ENCODE measurements around the gene ITGA5. TPM values are rescaled to one million over a fixed set of nuclear protein-coding genes. Genes with fewer than 3 reads are reported as not detected.

The ITGA5 gene
- total RNA-seq, 1 experiment from 2014 or later: 96.8 TPM

- intact Hi-C loops (cut with micrococcal nuclease; ENCODE audit: unreplicated experiment): no loop called here
- ChIA-PET CTCF (interaction anchor here (0.5 to 1.9 kb wide), 7 partner anchors 10 to 143 kb away, joined by 3 to 8 read pairs (median 3); partner anchors contain the start of gene COPZ1), POLR2A (ENCODE audit: low non-redundant PET) (interaction anchor here (0.5 to 0.9 kb wide), 2 partner anchors 9 to 79 kb away, joined by 3 read pairs; partner anchors contain the start of gene HNRNPA1)
- no peaks in the 10 kb centered on the region for H3K27me3 ChIP-seq (replicated peaks; ENCODE audit: insufficient read depth, low read depth, low read length, poor library complexity)
- H3K36me3 ChIP-seq (ENCODE audit: insufficient read depth, low read length, poor library complexity, severe bottlenecking): no peaks in the 10 kb centered on the region
- H3K9me3 ChIP-seq (ENCODE audit: low read depth, low read length, poor library complexity, severe bottlenecking): no peaks in the 10 kb centered on the region
- DNase-seq (ENCODE audit: low spot score): peak; percentile 99
- H3K27ac ChIP-seq (ENCODE audit: low read depth, low read length, poor library complexity, severe bottlenecking): peak overlapping the region; percentile 89
- H3K4me1 ChIP-seq (ENCODE audit: insufficient read depth, low read length, poor library complexity, severe bottlenecking): peaks cover 40% of the 10 kb centered on the region
- TF ChIP-seq EZH2 (IDR thresholded peaks at IDR 0.05; ENCODE audit: borderline replicate concordance, low read depth, low read length, poor library complexity, severe bottlenecking): no peak
- no peak for TF ChIP-seq CTCF (conservative IDR thresholded peaks at IDR 0.05; ENCODE audit: low read depth, low read length)
- BruUV-seq (replicated peaks): TSS peak; percentile 94
- peak overlapping the region; percentile 66 for H3K4me3 ChIP-seq (ENCODE audit: low read depth, low read length, poor library complexity, severe bottlenecking)
Measured at GRCh38 chr12:54358945-54359761, 59.9 kb downstream of the ITGA5 start.

GRCh38 chr12:54358191-54358944 lies 60.7 kb downstream of the ITGA5 start:
- Histone ChIP-seq H3K27me3 (replicated peaks; ENCODE audit: insufficient read depth, low read depth, low read length, poor library complexity) (no peaks in the 10 kb centered on the region), H3K4me3 (ENCODE audit: low read depth, low read length, poor library complexity, severe bottlenecking) (peak overlapping the region; percentile 66), H3K9me3 (ENCODE audit: low read depth, low read length, poor library complexity, severe bottlenecking) (no peaks in the 10 kb centered on the region), H3K27ac (ENCODE audit: low read depth, low read length, poor library complexity, severe bottlenecking) (peak overlapping the region; percentile 89), H3K36me3 (ENCODE audit: insufficient read depth, low read length, poor library complexity, severe bottlenecking) (no peaks in the 10 kb centered on the region), H3K4me1 (ENCODE audit: insufficient read depth, low read length, poor library complexity, severe bottlenecking) (peaks cover 45% of the 10 kb centered on the region)
- TSS peak; percentile 83 for BruUV-seq (replicated peaks)
- peak; percentile 40 for DNase-seq (ENCODE audit: low spot score)
- intact Hi-C loops (cut with micrococcal nuclease; ENCODE audit: unreplicated experiment): no loop called here
- ChIA-PET CTCF (interaction anchor here (0.8 to 1.9 kb wide), 5 partner anchors 11 to 142 kb away, joined by 3 to 8 read pairs (median 3); no protein-coding TSS in a partner anchor), POLR2A (ENCODE audit: low non-redundant PET) (interaction anchor here (0.7 kb wide), 1 partner anchor 23 kb away, joined by 4 read pairs; no protein-coding TSS in a partner anchor)
- TF ChIP-seq EZH2 (IDR thresholded peaks at IDR 0.05; ENCODE audit: borderline replicate concordance, low read depth, low read length, poor library complexity, severe bottlenecking) (no peak), CTCF (conservative IDR thresholded peaks at IDR 0.05; ENCODE audit: low read depth, low read length) (no peak)

- no peaks in the 10 kb centered on the region for H3K27me3 ChIP-seq (replicated peaks; ENCODE audit: insufficient read depth, low read depth, low read length, poor library complexity)
- peak overlapping the region; percentile 66 for H3K4me3 ChIP-seq (ENCODE audit: low read depth, low read length, poor library complexity, severe bottlenecking)
- intact Hi-C loops (cut with micrococcal nuclease; ENCODE audit: unreplicated experiment): no loop called here
- BruUV-seq (replicated peaks): no TSS peak
- no peak for TF ChIP-seq EZH2 (IDR thresholded peaks at IDR 0.05; ENCODE audit: borderline replicate concordance, low read depth, low read length, poor library complexity, severe bottlenecking)
- H3K27ac ChIP-seq (ENCODE audit: low read depth, low read length, poor library complexity, severe bottlenecking): peak overlapping the region; percentile 89
- ChIA-PET POLR2A (ENCODE audit: low non-redundant PET) (no interaction called here), CTCF (no interaction called here)
- no peaks in the 10 kb centered on the region for H3K36me3 ChIP-seq (ENCODE audit: insufficient read depth, low read length, poor library complexity, severe bottlenecking)
- no peak for DNase-seq (ENCODE audit: low spot score)
- no peaks in the 10 kb centered on the region for H3K9me3 ChIP-seq (ENCODE audit: low read depth, low read length, poor library complexity, severe bottlenecking)
- peaks cover 52% of the 10 kb centered on the region for H3K4me1 ChIP-seq (ENCODE audit: insufficient read depth, low read length, poor library complexity, severe bottlenecking)
Measured at GRCh38 chr12:54357506-54358190, 61.4 kb downstream of the ITGA5 start.

Measured in A673 (cell line).